NCI-H146 treated with DMSO at 0.1 percent for 48 hours (cell line): ENCODE measurements around the gene ABTB1.
"Not testable (repeated sequence)": the region's sequence is repeated elsewhere in the genome, so short reads cannot be mapped to it uniquely, and the experiment has no call there.

Source experiments
- DNase-seq: peaks from one replicate; lab custom pipeline; 2025; ENCODE audit not compliant: unreplicated experiment; lab: John Stamatoyannopoulos, UW

The ABTB1 gene

GRCh38 chr3:127647845-127648204 is 24.9 kb upstream of the ABTB1 start:
- DNase-seq: no peak

GRCh38 chr3:127650236-127650635 is 22.5 kb upstream of the ABTB1 start:
- no peak for DNase-seq

GRCh38 chr3:127651516-127652172 is 21.1 kb upstream of the ABTB1 start:
- DNase-seq: no peak

GRCh38 chr3:127652246-127652995 is 20.3 kb upstream of the ABTB1 start:
- DNase-seq: peak; percentile 18

GRCh38 chr3:127654374-127654773 is 18.4 kb upstream of the ABTB1 start:
- DNase-seq: no peak

GRCh38 chr3:127654993-127655392 is 17.8 kb upstream of the ABTB1 start:
- not testable (repeated sequence) for DNase-seq

GRCh38 chr3:127655641-127656040 is 17.1 kb upstream of the ABTB1 start:
- DNase-seq: no peak

GRCh38 chr3:127656906-127657305 is 15.8 kb upstream of the ABTB1 start:
- no peak for DNase-seq

- DNase-seq: no peak
These were observed 14.5 kb upstream of the ABTB1 start for GRCh38 chr3:127658234-127658633.

GRCh38 chr3:127660621-127661251 is 12.0 kb upstream of the ABTB1 start:
- DNase-seq: no peak

GRCh38 chr3:127661600-127661999 is 11.2 kb upstream of the ABTB1 start:
- no peak for DNase-seq

GRCh38 chr3:127662001-127662469 is 10.7 kb upstream of the ABTB1 start:
- DNase-seq: no peak

GRCh38 chr3:127663151-127663550 is 9.6 kb upstream of the ABTB1 start:
- DNase-seq: no peak

- DNase-seq: no peak
These were observed 7.6 kb upstream of the ABTB1 start for GRCh38 chr3:127665165-127665564.

GRCh38 chr3:127665586-127665985 is 7.2 kb upstream of the ABTB1 start:
- no peak for DNase-seq

- no peak for DNase-seq
These were observed 6.1 kb upstream of the ABTB1 start for GRCh38 chr3:127666676-127667075.

- DNase-seq: no peak
These were observed 5.6 kb upstream of the ABTB1 start for GRCh38 chr3:127667119-127667681.

GRCh38 chr3:127668906-127669305 is 3.8 kb upstream of the ABTB1 start:
- no peak for DNase-seq

GRCh38 chr3:127669541-127670228 is 3.1 kb upstream of the ABTB1 start:
- DNase-seq: no peak

GRCh38 chr3:127670229-127670559 is 2.6 kb upstream of the ABTB1 start:
- DNase-seq: no peak

GRCh38 chr3:127670761-127671522 is 1.8 kb upstream of the ABTB1 start:
- DNase-seq: no peak
